ENCODE measurements around the gene RAPGEF3. TPM values are rescaled to one million over a fixed set of nuclear protein-coding genes. Genes with fewer than 3 reads are reported as not detected.

Gene RAPGEF3
- total RNA-seq, 4 donors from 2014 or later = 17.0 to 27.0 (median 22.3) TPM

DNA sequence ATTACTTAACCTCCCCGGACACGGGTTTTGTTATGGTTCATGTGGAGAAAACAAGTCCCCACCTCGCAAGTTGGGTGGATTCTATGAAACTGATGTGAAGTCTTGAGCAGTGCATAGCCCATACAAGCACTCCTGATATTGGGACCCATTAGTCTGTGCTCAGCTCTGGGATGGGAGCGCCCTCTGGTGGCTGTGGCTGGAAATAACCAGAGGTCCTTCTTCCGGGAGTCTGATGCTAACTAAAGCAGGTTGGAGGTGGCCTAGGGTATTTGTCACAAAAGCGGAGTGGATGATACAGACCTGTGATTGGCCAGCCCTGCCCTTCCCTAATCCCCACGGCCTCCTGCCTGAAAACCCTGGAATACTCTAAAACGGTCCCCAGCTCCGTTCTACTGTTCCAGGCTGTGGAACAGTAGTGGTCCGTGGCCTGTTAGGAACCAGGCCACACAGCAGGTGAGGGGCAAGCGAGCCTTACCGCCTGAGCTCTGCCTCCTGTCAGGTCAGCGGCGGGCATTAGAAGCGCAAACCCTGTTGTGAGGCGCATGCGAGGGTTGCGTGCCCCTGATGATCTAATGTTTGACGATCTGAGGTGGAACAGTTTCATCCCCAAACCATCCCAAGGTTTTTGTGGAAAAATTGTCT is 20.7 kb upstream of the RAPGEF3 start:
- in situ Hi-C loops (cut with MboI; ENCODE audit: low sequenced_read_pairs in 4 of 4) = loop anchor here (5.0 to 10.0 kb wide), 4 partner anchors 37 to 67 kb away; no protein-coding TSS in a partner anchor
- Histone ChIP-seq H3K36me3 (peaks cover 0 to 27% of the 10 kb centered on the region in 2 donors), H3K27me3 (no peaks in the 10 kb centered on the region), H3K4me1 (peaks cover 47 to 55% of the 10 kb centered on the region in 2 donors), H3K9me3 (no peaks in the 10 kb centered on the region), H3K27ac (no peak overlapping the region), H3K4me3 (no peak overlapping the region)
- intact Hi-C loops (cut with DNase I; ENCODE audit: low total_unique reads) = loop anchor here (1.0 to 5.0 kb wide), 3 partner anchors 37 to 127 kb away; no protein-coding TSS in a partner anchor
- peak; percentile 74 to 83 for ATAC-seq
- TF ChIP-seq, protein P1, sequence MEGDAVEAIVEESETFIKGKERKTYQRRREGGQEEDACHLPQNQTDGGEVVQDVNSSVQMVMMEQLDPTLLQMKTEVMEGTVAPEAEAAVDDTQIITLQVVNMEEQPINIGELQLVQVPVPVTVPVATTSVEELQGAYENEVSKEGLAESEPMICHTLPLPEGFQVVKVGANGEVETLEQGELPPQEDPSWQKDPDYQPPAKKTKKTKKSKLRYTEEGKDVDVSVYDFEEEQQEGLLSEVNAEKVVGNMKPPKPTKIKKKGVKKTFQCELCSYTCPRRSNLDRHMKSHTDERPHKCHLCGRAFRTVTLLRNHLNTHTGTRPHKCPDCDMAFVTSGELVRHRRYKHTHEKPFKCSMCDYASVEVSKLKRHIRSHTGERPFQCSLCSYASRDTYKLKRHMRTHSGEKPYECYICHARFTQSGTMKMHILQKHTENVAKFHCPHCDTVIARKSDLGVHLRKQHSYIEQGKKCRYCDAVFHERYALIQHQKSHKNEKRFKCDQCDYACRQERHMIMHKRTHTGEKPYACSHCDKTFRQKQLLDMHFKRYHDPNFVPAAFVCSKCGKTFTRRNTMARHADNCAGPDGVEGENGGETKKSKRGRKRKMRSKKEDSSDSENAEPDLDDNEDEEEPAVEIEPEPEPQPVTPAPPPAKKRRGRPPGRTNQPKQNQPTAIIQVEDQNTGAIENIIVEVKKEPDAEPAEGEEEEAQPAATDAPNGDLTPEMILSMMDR (IDR thresholded peaks at IDR 0.05 in 4 of 5, conservative IDR thresholded peaks at IDR 0.05 in 1 of 5) = peak; percentile 89 to 95 (median 93)
- no peak for TF ChIP-seq POLR2A (IDR thresholded peaks at IDR 0.05)
- peak; percentile 69 to 81 for DNase-seq

DNA sequence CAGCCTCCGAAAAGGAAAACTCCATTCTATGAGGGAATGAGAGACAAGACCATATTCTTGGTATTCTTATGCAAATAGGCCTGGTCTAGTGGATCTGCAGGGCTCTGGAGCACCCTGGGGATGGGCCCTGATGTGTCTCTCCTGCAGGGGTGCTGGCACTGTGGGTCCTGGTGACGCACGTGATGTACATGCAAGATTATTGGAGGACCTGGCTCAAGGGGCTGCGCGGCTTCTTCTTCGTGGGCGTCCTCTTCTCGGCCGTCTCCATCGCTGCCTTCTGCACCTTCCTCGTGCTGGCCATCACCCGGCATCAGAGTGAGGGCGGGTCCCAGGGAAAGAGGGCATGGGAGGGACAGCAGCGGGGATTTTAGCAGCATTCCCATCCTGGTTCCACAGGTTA is 20.2 kb upstream of the RAPGEF3 start:
- intact Hi-C loops (cut with DNase I; ENCODE audit: low total_unique reads) = loop anchor here (1.0 to 5.0 kb wide), 3 partner anchors 37 to 127 kb away; no protein-coding TSS in a partner anchor
- Histone ChIP-seq H3K4me1 (peaks cover 52 to 61% of the 10 kb centered on the region in 2 donors), H3K27me3 (no peaks in the 10 kb centered on the region), H3K9me3 (no peaks in the 10 kb centered on the region), H3K27ac (no peak overlapping the region), H3K36me3 (peaks cover 0 to 22% of the 10 kb centered on the region in 2 donors), H3K4me3 (no peak overlapping the region)
- in situ Hi-C loops (cut with MboI; ENCODE audit: low sequenced_read_pairs in 4 of 4) = loop anchor here (5.0 to 10.0 kb wide), 4 partner anchors 37 to 67 kb away; no protein-coding TSS in a partner anchor
- no peak for TF ChIP-seq POLR2A (IDR thresholded peaks at IDR 0.05)
- TF ChIP-seq, protein P1 (IDR thresholded peaks at IDR 0.05 in 4 of 5, conservative IDR thresholded peaks at IDR 0.05 in 1 of 5) = no peak
- ATAC-seq = no peak
- no peak for DNase-seq

DNA sequence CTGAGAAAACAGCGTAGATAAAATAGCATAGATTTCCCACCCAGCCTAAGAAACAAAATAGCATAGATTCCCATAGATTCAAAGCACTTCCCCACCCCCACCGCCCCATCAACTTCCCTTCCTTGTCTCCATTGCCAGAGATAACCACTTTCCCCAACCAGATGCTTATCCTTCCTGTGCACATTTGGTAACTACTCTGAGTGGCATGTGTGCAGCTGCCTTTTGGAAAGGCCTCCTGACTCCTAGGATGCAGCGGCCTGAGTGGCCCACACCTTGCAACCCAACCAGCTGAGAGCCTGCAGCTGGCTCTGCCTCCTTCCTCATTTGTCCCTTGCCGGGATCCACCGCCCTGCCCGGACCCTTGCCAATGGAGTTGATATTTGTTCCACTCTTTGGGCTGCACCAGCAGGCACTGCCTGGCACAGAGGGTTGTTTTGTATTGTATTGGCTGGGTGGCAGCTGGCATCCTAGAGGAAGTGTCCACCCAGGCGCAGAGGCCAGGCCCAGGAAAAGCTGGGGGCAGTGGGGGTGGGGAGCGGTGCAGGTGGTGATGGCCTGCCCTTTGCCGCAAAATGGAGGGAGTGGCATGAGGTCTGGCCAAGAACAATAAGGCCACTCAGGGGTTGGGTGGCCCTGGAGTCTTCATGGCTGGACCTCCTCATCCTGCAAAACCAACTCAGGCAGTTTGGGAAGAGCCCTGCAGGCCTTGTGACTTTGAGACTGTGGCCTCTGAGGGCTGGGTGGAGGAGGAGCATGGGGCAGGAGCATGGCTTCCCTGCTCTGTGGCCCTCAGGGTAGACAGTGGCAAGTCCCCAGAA is 19.3 kb upstream of the RAPGEF3 start:
- intact Hi-C loops (cut with DNase I; ENCODE audit: low total_unique reads) = loop anchor here (5.0 kb wide), 1 partner anchor 126 kb away; no protein-coding TSS in a partner anchor
- in situ Hi-C loops (cut with MboI; ENCODE audit: low sequenced_read_pairs in 4 of 4) = loop anchor here (5.0 to 10.0 kb wide), 4 partner anchors 36 to 66 kb away; no protein-coding TSS in a partner anchor

DNA sequence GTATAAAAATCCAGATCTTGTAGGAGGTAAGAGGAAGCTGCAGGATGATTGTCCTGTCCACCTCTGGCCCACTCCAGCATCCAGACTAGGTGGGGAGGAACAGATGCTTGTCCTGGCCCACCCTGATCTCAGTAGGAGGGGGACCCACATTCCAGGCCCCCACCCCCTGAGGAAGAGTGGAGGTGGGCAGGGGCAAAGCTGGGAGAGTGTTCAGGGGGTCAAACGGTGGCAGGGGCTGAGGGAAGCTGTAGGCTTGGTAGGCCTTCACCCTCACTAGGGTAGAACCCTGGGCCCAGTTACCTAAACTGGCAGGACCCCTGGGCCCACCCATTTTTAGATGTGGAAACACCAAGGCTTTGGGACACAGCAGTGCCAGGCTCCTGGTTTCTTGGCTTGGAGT is 18.5 kb upstream of the RAPGEF3 start:
- Histone ChIP-seq H3K27ac (peak overlapping the region; percentile 63 to 78 (median 74)), H3K9me3 (no peaks in the 10 kb centered on the region), H3K4me1 (peaks cover 55 to 66% of the 10 kb centered on the region in 2 donors), H3K27me3 (no peaks in the 10 kb centered on the region), H3K4me3 (no peak overlapping the region), H3K36me3 (peaks cover 0 to 4% of the 10 kb centered on the region in 2 donors)
- in situ Hi-C loops (cut with MboI; ENCODE audit: low sequenced_read_pairs in 4 of 4) = loop anchor here (5.0 to 10.0 kb wide), 4 partner anchors 35 to 65 kb away; no protein-coding TSS in a partner anchor
- peak in 1 of 2 donors; percentile 11 for DNase-seq
- ATAC-seq = no peak
- intact Hi-C loops (cut with DNase I; ENCODE audit: low total_unique reads) = loop anchor here (5.0 kb wide), 1 partner anchor 125 kb away; no protein-coding TSS in a partner anchor
- no peak for TF ChIP-seq POLR2A (IDR thresholded peaks at IDR 0.05)
- TF ChIP-seq, protein P1 (IDR thresholded peaks at IDR 0.05 in 4 of 5, conservative IDR thresholded peaks at IDR 0.05 in 1 of 5) = no peak

More for the DNA sequence above, 19.3 kb upstream of the RAPGEF3 start:
- Histone ChIP-seq H3K27me3 (no peaks in the 10 kb centered on the region), H3K36me3 (peaks cover 0 to 12% of the 10 kb centered on the region in 2 donors), H3K27ac (peak overlapping the region; percentile 63 to 78 (median 74)), H3K9me3 (no peaks in the 10 kb centered on the region), H3K4me1 (peaks cover 55 to 62% of the 10 kb centered on the region in 2 donors), H3K4me3 (no peak overlapping the region)
- ATAC-seq (no peak), DNase-seq (peak in 1 of 2 donors; percentile 53)
- TF ChIP-seq POLR2A (IDR thresholded peaks at IDR 0.05) = no peak
- TF ChIP-seq, protein P1 (IDR thresholded peaks at IDR 0.05 in 4 of 5, conservative IDR thresholded peaks at IDR 0.05 in 1 of 5) = no peak
